HL-60 (cell line): ENCODE data around the gene SNAI3.

Experiments used
- DNase-seq, 2 experiments: peaks; one replicate each; pipeline ENCODE4 v3.0.0-alpha.2; 2010 to 2020; ENCODE audit warnings: low read depth in 1 of 2, low spot score in 1 of 2
- H3K27ac ChIP-seq: fragments of 250-450 bp; sonication (Bioruptor Pico); replicated peaks from 2 replicates; pipeline ENCODE4 v1.5.1; 2020; ENCODE audit warnings: mild to moderate bottlenecking, moderate library complexity
- H3K27me3 ChIP-seq: fragments of 250-450 bp; sonication (Bioruptor Pico); 2 replicates; pipeline ENCODE4 v1.5.1; 2021; ENCODE audit warnings: mild to moderate bottlenecking, moderate library complexity; ENCODE audit not compliant: insufficient read depth, poor library complexity, severe bottlenecking
- H3K4me3 ChIP-seq: replicated peaks from 2 replicates; pipeline ENCODE4 v1.5.1; 2011; ENCODE audit warnings: mild to moderate bottlenecking, control low read depth, low read length; ENCODE audit not compliant: insufficient read depth
- GABPA ChIP-seq: IDR thresholded peaks from 2 replicates; pipeline ENCODE4 v1.6.1; 2012; ENCODE audit warnings: low read depth
- POLR2AphosphoS5 ChIP-seq: IDR thresholded peaks from 2 replicates; pipeline ENCODE4 v1.6.1; 2012; ENCODE audit warnings: low read depth
- SPI1 ChIP-seq: IDR thresholded peaks from 2 replicates; pipeline ENCODE4 v1.6.1; 2012; ENCODE audit warnings: low read depth, mild to moderate bottlenecking, borderline replicate concordance
- TF ChIP-seq, protein P1 (sequence below): IDR thresholded peaks from 2 replicates; pipeline ENCODE4 v1.6.1; 2012; ENCODE audit warnings: low read depth; ENCODE audit not compliant: insufficient replicate concordance
- TF ChIP-seq, protein P2 (sequence below): IDR thresholded peaks from one replicate; pipeline ENCODE4 v1.5.1; 2011; ENCODE audit warnings: low read length, control low read depth, inconsistent platforms; ENCODE audit not compliant: insufficient read depth

Gene SNAI3

DNA sequence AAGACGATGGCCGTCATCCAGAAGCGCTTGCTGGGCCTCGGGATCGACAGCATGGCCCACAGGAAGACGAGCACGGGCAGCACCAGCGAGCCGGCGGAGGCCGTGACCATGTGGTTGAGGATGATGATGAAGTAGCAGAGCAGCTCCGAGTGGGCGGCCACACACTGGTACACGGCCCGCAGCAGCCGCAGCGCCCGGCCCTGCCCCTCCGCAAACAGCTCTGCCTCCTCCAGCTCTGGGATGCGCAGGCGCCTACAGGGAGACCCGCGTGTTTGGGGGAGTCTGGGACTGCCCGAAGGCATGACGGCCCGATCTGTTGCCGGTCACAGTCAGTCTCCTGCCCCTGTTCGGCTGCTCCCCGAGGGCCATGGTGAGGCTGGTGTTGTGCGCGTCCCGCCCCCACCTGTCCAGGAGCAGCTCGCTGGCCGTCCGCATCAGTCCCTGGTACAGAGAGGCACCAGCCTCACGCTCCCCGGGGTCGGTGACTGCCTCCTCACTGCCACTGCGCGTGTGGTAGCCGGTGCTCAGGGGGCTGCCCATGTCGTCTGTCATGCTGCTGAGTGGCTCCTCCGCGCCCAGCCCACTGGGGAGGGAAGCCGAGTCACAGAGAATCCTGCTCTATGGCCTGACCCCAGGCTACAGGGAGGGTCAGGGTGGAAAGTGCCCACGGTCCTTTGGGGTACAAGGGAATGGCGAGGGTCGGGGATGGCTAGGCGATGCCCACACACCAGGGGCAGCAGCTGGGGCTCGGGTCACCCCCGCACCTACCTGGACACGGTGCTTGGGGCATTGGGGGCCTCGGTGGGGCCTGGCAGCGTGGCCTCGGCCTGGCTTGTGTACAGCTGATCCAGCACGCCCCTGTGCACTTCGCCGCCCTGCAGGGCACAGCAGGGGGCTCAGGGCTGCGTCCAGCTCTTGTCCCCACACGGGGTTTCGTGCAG is 35.8 kb upstream of the SNAI3 start:
- TF ChIP-seq GABPA (no peak), SPI1 (no peak), POLR2AphosphoS5 (no peak)
- TF ChIP-seq, protein P1, sequence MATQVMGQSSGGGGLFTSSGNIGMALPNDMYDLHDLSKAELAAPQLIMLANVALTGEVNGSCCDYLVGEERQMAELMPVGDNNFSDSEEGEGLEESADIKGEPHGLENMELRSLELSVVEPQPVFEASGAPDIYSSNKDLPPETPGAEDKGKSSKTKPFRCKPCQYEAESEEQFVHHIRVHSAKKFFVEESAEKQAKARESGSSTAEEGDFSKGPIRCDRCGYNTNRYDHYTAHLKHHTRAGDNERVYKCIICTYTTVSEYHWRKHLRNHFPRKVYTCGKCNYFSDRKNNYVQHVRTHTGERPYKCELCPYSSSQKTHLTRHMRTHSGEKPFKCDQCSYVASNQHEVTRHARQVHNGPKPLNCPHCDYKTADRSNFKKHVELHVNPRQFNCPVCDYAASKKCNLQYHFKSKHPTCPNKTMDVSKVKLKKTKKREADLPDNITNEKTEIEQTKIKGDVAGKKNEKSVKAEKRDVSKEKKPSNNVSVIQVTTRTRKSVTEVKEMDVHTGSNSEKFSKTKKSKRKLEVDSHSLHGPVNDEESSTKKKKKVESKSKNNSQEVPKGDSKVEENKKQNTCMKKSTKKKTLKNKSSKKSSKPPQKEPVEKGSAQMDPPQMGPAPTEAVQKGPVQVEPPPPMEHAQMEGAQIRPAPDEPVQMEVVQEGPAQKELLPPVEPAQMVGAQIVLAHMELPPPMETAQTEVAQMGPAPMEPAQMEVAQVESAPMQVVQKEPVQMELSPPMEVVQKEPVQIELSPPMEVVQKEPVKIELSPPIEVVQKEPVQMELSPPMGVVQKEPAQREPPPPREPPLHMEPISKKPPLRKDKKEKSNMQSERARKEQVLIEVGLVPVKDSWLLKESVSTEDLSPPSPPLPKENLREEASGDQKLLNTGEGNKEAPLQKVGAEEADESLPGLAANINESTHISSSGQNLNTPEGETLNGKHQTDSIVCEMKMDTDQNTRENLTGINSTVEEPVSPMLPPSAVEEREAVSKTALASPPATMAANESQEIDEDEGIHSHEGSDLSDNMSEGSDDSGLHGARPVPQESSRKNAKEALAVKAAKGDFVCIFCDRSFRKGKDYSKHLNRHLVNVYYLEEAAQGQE, result no peak
- TF ChIP-seq, protein P2, sequence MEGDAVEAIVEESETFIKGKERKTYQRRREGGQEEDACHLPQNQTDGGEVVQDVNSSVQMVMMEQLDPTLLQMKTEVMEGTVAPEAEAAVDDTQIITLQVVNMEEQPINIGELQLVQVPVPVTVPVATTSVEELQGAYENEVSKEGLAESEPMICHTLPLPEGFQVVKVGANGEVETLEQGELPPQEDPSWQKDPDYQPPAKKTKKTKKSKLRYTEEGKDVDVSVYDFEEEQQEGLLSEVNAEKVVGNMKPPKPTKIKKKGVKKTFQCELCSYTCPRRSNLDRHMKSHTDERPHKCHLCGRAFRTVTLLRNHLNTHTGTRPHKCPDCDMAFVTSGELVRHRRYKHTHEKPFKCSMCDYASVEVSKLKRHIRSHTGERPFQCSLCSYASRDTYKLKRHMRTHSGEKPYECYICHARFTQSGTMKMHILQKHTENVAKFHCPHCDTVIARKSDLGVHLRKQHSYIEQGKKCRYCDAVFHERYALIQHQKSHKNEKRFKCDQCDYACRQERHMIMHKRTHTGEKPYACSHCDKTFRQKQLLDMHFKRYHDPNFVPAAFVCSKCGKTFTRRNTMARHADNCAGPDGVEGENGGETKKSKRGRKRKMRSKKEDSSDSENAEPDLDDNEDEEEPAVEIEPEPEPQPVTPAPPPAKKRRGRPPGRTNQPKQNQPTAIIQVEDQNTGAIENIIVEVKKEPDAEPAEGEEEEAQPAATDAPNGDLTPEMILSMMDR, result no peak
- DNase-seq, result no peak

DNA sequence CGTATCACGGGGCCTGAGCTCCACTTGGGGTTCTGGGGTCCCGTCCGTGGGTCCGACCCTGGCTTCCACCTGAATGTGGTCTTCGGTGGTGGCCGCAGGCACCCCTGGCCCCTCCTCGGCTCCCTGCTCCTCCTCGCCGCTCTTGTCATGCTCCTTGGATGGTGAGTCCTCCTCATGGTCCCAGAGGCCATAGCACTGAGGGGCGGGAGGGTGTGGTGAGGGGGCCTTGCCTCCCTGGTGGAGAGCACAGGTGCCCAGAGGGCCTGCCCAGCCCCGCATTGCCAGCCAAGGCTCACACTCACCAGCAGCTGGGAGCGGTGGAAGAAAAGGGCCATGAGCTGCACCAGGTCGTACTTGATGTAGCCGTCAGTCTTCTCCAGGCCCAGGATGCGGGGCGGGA is 34.9 kb upstream of the SNAI3 start:
- Histone ChIP-seq H3K27ac (no peak overlapping the region), H3K27me3 (no peaks in the 10 kb centered on the region), H3K4me3 (no peak overlapping the region)
- no peak for DNase-seq
- TF ChIP-seq POLR2AphosphoS5 (no peak), SPI1 (no peak), GABPA (no peak)
- TF ChIP-seq, protein P2, result no peak
- TF ChIP-seq, protein P1, result no peak

More for the DNA sequence above, 35.8 kb upstream of the SNAI3 start:
- no peak overlapping the region for H3K4me3 ChIP-seq
- no peak overlapping the region for H3K27ac ChIP-seq
- H3K27me3 ChIP-seq, result no peaks in the 10 kb centered on the region

DNA sequence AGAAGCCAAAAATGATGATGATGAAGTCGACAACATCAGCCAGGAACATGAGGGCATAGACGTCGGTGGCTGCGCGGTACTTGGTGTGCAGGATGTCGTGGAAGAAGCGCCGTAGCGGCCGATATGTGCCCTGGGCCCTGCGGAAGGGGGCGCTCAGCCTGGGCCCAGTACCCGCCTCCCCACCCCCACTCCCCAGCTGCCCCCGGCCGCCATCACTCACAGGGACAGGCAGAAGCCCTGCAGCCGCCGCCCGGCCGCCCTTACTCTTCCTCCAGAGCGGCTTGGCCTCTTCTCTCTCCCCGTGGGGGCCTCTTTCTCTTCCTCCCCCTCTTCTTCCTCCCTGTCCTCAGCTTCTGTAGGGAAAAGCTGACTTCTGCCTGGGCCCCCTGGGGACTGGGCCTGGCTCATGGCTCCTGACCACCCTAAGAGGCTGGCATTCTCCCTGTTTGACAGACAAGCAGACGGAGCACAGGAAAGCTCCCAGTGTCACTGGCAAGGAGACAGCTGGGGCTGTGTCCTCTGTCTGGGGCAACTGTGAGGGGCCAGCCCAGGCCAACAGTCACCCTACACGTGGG is 34.2 kb upstream of the SNAI3 start:
- DNase-seq, result no peak
- TF ChIP-seq GABPA (no peak), SPI1 (no peak), POLR2AphosphoS5 (no peak; the same call in 1 of the 2 replicates)
- TF ChIP-seq, protein P2, result no peak
- TF ChIP-seq, protein P1, result no peak
- H3K27me3 ChIP-seq, result no peaks in the 10 kb centered on the region
- no peak overlapping the region for H3K4me3 ChIP-seq
- no peak overlapping the region for H3K27ac ChIP-seq
